B cell (primary cell): ENCODE results near the gene ATXN7. TPM values are rescaled to one million over a fixed set of nuclear protein-coding genes. Genes with fewer than 3 reads are reported as not detected.

ENCODE experiments used
- ATAC-seq: fragments of 200-7000 bp; cut with Tn5 transposase; one replicate; pipeline ENCODE4 v1.10.0; 2021; ENCODE audit warnings: low read depth, mild to moderate bottlenecking, moderate number of reproducible peaks, moderate library complexity
- CTCF ChIA-PET: fragments of 350-600 bp; sonication (Branson Sonifier 250); formaldehyde crosslinking; loops from one replicate; lab custom pipeline; 2021; ENCODE audit warnings: antibody characterized with exemption, inconsistent platforms; lab: Charles Lee
- POLR2A ChIA-PET: fragments of 350-600 bp; sonication (Branson Sonifier 250); formaldehyde crosslinking; loops from one replicate; lab custom pipeline; 2021; ENCODE audit warnings: antibody characterized with exemption; lab: Charles Lee
- DNase-seq: peaks from one replicate; pipeline ENCODE4 v3.0.0; 2013
- H2AFZ ChIP-seq: 2 replicates; pipeline ENCODE4 v1.6.1; 2012; ENCODE audit warnings: mild to moderate bottlenecking, low read depth, low read length; ENCODE audit not compliant: insufficient read depth, poor library complexity, severe bottlenecking
- H3K27ac ChIP-seq, 2 donors: 1 replicate in 1 of 2; 2 replicates in 1 of 2; pipeline ENCODE4 v1.5.1; 2012 to 2013; ENCODE audit warnings: low read length in 2 of 2, mild to moderate bottlenecking in 2 of 2, moderate library complexity in 1 of 2
- H3K27me3 ChIP-seq, 4 experiments: fragments of 200-600 bp in 1 of 4; sonication (generic) in 1 of 4; replicated peaks in 1 of 4; 1 replicate in 2 of 4; 2 replicates in 2 of 4; pipeline versions ENCODE4 v1.6.1 to v1.7.0; 2013 to 2016; ENCODE audit warnings: low read length in 3 of 4, mild to moderate bottlenecking in 2 of 4, mixed read lengths in 1 of 4, moderate library complexity in 1 of 4; ENCODE audit not compliant: insufficient read depth in 4 of 4, control insufficient read depth in 3 of 4; ENCODE audit errors: control extremely low read depth in 1 of 4
- H3K36me3 ChIP-seq, 2 experiments: replicated peaks in 1 of 2; 1 replicate in 1 of 2; 2 replicates in 1 of 2; pipeline versions ENCODE4 v1.6.1 to v1.7.1; 2013; ENCODE audit warnings: low read length in 1 of 2; ENCODE audit not compliant: insufficient read depth in 2 of 2, control insufficient read depth in 1 of 2; ENCODE audit errors: control extremely low read depth in 1 of 2, extremely low read depth in 1 of 2
- H3K4me1 ChIP-seq, 2 donors: fragments of 200-600 bp in 1 of 2; sonication (generic) in 1 of 2; 1 replicate in 1 of 2; 2 replicates in 1 of 2; pipeline versions ENCODE4 v1.5.1 to v1.6.1; 2013 to 2017; ENCODE audit warnings: low read length in 2 of 2; ENCODE audit not compliant: control insufficient read depth in 2 of 2, insufficient read depth in 2 of 2
- H3K4me2 ChIP-seq: replicated peaks from 2 replicates; pipeline ENCODE3; 2012; ENCODE audit warnings: mild to moderate bottlenecking, low read depth, low read length; ENCODE audit not compliant: poor library complexity, severe bottlenecking
- H3K4me3 ChIP-seq, 5 experiments: fragments of 200-600 bp in 1 of 5; sonication (generic) in 1 of 5; 1 replicate in 3 of 5; 2 replicates in 2 of 5; pipeline versions ENCODE4 v1.5.1 to v1.7.0; 2011 to 2016; ENCODE audit warnings: low read length in 4 of 5, mild to moderate bottlenecking in 4 of 5, low read depth in 2 of 5, control low read depth in 1 of 5, moderate library complexity in 1 of 5; ENCODE audit not compliant: insufficient read depth in 1 of 5; ENCODE audit errors: control extremely low read depth in 1 of 5, extremely low read depth in 1 of 5
- H3K79me2 ChIP-seq: fragments of 200-600 bp; sonication (generic); one replicate; pipeline ENCODE4 v1.6.0; 2016; ENCODE audit warnings: low read length; ENCODE audit not compliant: control insufficient read depth, insufficient read depth
- H3K9ac ChIP-seq: fragments of 200-600 bp; sonication (generic); 2 replicates; pipeline ENCODE4 v1.6.1; 2017; ENCODE audit warnings: mild to moderate bottlenecking, low read length, moderate library complexity
- H3K9me3 ChIP-seq, 3 donors: one replicate each; pipeline versions ENCODE4 v1.6.1 to v1.7.1; 2013; ENCODE audit warnings: low read length in 2 of 3; ENCODE audit not compliant: control insufficient read depth in 2 of 3, insufficient read depth in 1 of 3; ENCODE audit errors: control extremely low read depth in 1 of 3
- H4K20me1 ChIP-seq: 2 replicates; pipeline ENCODE4 v1.6.0; 2012; ENCODE audit warnings: mild to moderate bottlenecking, low read length; ENCODE audit not compliant: insufficient read depth, control insufficient read depth, poor library complexity, severe bottlenecking
- H3K27ac Mint-ChIP-seq: one replicate; pipeline ENCODE4 v1.8.0; 2021; ENCODE audit warnings: mixed read lengths
- H3K27me3 Mint-ChIP-seq: one replicate; pipeline ENCODE4 v1.8.0; 2021; ENCODE audit warnings: mixed read lengths
- H3K4me1 Mint-ChIP-seq: one replicate; pipeline ENCODE4 v1.8.0; 2021; ENCODE audit warnings: mixed read lengths
- H3K4me3 Mint-ChIP-seq: one replicate; pipeline ENCODE4 v1.8.0; 2021; ENCODE audit warnings: mixed read lengths
- H3K9me3 Mint-ChIP-seq: one replicate; pipeline ENCODE4 v1.8.0; 2022; ENCODE audit warnings: mixed read lengths; ENCODE audit not compliant: insufficient read depth
- EZH2 ChIP-seq: IDR thresholded peaks from 2 replicates; pipeline ENCODE4 v1.6.1; 2012; ENCODE audit warnings: borderline replicate concordance, low read depth, mild to moderate bottlenecking, moderate library complexity, low read length; ENCODE audit not compliant: insufficient read depth, poor library complexity, severe bottlenecking
- WGBS: methylation state at CpG from one replicate; pipeline ENCODE4 v1.1.5; 2013; ENCODE audit warnings: missing lambda C conversion rate; ENCODE audit not compliant: insufficient coverage; 5-methylcytosine and 5-hydroxymethylcytosine counted together
- intact Hi-C: fragments of 100-400 bp; cut with micrococcal nuclease; formaldehyde crosslinking; loops from one replicate; pipeline ENCODE4 v1.10.0; 2022
- polyA plus RNA-seq: library from polyadenylated mRNA; depleted of rRNA; stranded (reverse); fragments of >200 nt; gene quantifications from 2 replicates; pipeline ENCODE4 v1.2.3, GENCODE V29; 2012
- total RNA-seq, 2 donors: library from RNA; stranded (reverse); fragments of 120-200 nt in 1 of 2; gene quantifications; 1 replicate in 1 of 2; 2 replicates in 1 of 2; pipeline versions ENCODE4 v1.2.3 to v1.2.4, GENCODE V29; 2013 to 2022
- TF ChIP-seq, protein P1 (sequence below): fragments of 200-600 bp; IDR thresholded peaks from one replicate; pipeline ENCODE4 v1.8.0; 2022; ENCODE audit warnings: antibody characterized with exemption, mild to moderate bottlenecking

ATXN7 gene
- total and polyA plus RNA-seq, 2 donors (not counting 1 experiment from before 2014, with no cell fraction given) = 18.1 to 74.3 TPM

DNA sequence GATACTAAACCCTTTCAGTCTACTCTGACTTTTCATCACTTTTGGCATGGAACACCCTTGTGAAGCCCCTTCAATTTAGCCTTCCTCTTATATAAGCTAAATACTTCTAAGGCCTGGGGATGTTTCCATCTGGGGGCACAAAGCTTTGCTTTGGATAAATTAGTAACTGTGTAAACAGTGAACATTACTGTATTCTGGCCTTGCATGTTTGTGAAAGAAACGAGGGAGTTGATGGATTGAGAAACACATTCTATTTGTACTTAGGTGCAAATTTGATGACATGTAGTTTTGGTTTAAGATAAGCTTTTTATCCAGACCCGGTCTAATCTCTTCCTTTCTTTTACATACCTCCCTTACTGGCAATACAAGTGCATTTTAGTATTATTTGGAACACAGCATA is 139.9 kb downstream of the ATXN7 start:
- Histone ChIP-seq H3K4me1 (no peaks in the 10 kb centered on the region), H3K79me2 (no peaks in the 10 kb centered on the region), H3K9ac (no peak overlapping the region), H2AFZ (no peak overlapping the region), H3K36me3 (peaks cover 0 to 64% of the 10 kb centered on the region in 2 experiments), H3K4me3 (no peak overlapping the region), H4K20me1 (no peaks in the 10 kb centered on the region), H3K27me3 (no peaks in the 10 kb centered on the region), H3K4me2 (no peak overlapping the region), H3K9me3 (no peaks in the 10 kb centered on the region), H3K27ac (no peak overlapping the region)
- DNase-seq = no peak
- Mint-ChIP-seq H3K27me3 (no peaks in the 10 kb centered on the region), H3K4me1 (no peaks in the 10 kb centered on the region), H3K27ac (no peak overlapping the region), H3K9me3 (no peaks in the 10 kb centered on the region), H3K4me3 (no peak overlapping the region)
- POLR2A ChIA-PET = interaction anchor here (0.6 kb wide), 1 partner anchor 28 kb away, joined by 3 read pairs; no protein-coding TSS in a partner anchor
- WGBS = no CpG with 5 or more reads among the region's 2 CpGs
- ATAC-seq = no peak
- TF ChIP-seq EZH2 = no peak
- TF ChIP-seq, protein P1, sequence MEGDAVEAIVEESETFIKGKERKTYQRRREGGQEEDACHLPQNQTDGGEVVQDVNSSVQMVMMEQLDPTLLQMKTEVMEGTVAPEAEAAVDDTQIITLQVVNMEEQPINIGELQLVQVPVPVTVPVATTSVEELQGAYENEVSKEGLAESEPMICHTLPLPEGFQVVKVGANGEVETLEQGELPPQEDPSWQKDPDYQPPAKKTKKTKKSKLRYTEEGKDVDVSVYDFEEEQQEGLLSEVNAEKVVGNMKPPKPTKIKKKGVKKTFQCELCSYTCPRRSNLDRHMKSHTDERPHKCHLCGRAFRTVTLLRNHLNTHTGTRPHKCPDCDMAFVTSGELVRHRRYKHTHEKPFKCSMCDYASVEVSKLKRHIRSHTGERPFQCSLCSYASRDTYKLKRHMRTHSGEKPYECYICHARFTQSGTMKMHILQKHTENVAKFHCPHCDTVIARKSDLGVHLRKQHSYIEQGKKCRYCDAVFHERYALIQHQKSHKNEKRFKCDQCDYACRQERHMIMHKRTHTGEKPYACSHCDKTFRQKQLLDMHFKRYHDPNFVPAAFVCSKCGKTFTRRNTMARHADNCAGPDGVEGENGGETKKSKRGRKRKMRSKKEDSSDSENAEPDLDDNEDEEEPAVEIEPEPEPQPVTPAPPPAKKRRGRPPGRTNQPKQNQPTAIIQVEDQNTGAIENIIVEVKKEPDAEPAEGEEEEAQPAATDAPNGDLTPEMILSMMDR = no peak
- CTCF ChIA-PET = interaction anchor here (2.2 kb wide), 1 partner anchor 10 kb away, joined by 13 read pairs; no protein-coding TSS in a partner anchor
- intact Hi-C loops = no loop called here

DNA sequence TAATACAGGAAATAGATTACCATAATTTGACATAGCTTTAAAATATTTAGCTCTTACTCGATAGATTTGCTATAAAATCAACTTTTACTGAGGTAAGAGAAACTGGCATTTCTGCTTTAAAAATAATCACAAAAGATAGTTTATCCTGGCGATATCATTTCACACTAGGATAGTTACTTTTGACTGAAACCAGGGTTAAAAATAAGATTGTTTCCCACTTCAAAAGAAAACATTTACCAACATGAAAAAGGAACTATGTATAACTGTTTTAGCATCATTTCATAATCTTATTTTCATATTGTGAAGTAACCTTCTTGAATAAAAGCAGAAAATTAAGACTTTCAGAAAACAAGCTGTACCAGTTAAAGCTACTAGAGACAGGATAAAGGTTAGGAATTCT is 144.3 kb downstream of the ATXN7 start:
- Histone ChIP-seq H3K27me3 (no peaks in the 10 kb centered on the region), H3K79me2 (no peaks in the 10 kb centered on the region), H3K4me3 (no peak overlapping the region), H3K36me3 (peaks cover 9 to 81% of the 10 kb centered on the region in 2 experiments), H2AFZ (no peak overlapping the region), H3K9ac (no peak overlapping the region), H3K9me3 (no peaks in the 10 kb centered on the region), H3K4me2 (no peak overlapping the region), H3K27ac (peak overlapping the region in 1 of 2 donors; percentile 4), H4K20me1 (no peaks in the 10 kb centered on the region), H3K4me1 (no peaks in the 10 kb centered on the region)
- Mint-ChIP-seq H3K4me3 (no peak overlapping the region), H3K27me3 (no peaks in the 10 kb centered on the region), H3K9me3 (no peaks in the 10 kb centered on the region), H3K27ac (no peak overlapping the region), H3K4me1 (no peaks in the 10 kb centered on the region)
- POLR2A ChIA-PET = no interaction called here
- ATAC-seq (no peak), DNase-seq (no peak)
- intact Hi-C loops = no loop called here
- WGBS = no CpG with 5 or more reads among the region's 2 CpGs
- CTCF ChIA-PET = interaction anchor here (1.7 to 3.3 kb wide), 2 partner anchors 14 to 15 kb away, joined by 7 to 17 read pairs; partner anchors contain the start of gene PSMD6
- TF ChIP-seq, protein P1 = no peak
- no peak for TF ChIP-seq EZH2
